Spinal cord (tissue), 10 donors: ENCODE results near the gene SMARCAD1. TPM values are rescaled to one million over a fixed set of nuclear protein-coding genes. Genes with fewer than 3 reads are reported as not detected.

Experiments used
- DNase-seq, 6 donors: peaks; one replicate each; pipeline versions ENCODE4 v3.0.0 to v3.0.0-alpha.2; 2013 to 2015; ENCODE audit warnings: low spot score in 6 of 6, low read depth in 4 of 6
- H3K27ac ChIP-seq: one replicate; pipeline ENCODE4 v1.5.1; 2013; ENCODE audit warnings: low read depth, low read length, control low read depth
- H3K27me3 ChIP-seq: one replicate; pipeline ENCODE4 v1.6.1; 2013; ENCODE audit warnings: low read length; ENCODE audit not compliant: control insufficient read depth, insufficient read depth
- H3K36me3 ChIP-seq: one replicate; pipeline ENCODE4 v1.6.1; 2013; ENCODE audit warnings: low read length; ENCODE audit not compliant: control insufficient read depth, insufficient read depth
- H3K4me1 ChIP-seq: one replicate; pipeline ENCODE4 v1.6.1; 2013; ENCODE audit warnings: low read length; ENCODE audit not compliant: control insufficient read depth, insufficient read depth
- H3K4me3 ChIP-seq: one replicate; pipeline ENCODE4 v1.5.1; 2013; ENCODE audit warnings: low read depth, low read length, control low read depth
- H3K9me3 ChIP-seq: one replicate; pipeline ENCODE4 v1.6.1; 2013; ENCODE audit warnings: low read length; ENCODE audit not compliant: control insufficient read depth, insufficient read depth
- WGBS: methylation state at CpG from one replicate; pipeline ENCODE4 v1.1.5; 2013; ENCODE audit warnings: missing lambda C conversion rate; ENCODE audit not compliant: insufficient coverage; 5-methylcytosine and 5-hydroxymethylcytosine counted together
- long read RNA-seq, 4 donors: transcript quantifications; one replicate each; lab custom pipeline, GENCODE V29; 2026
- polyA plus RNA-seq, 2 donors: library from polyadenylated mRNA; unstranded; fragments of 120-200 nt; gene quantifications; one replicate each; pipeline ENCODE4 v1.2.1, GENCODE V29; 2013; ENCODE audit not compliant: insufficient read length in 2 of 2
- total RNA-seq, 2 donors: library from RNA; depleted of rRNA in 1 of 2; stranded (reverse); fragments of 120-200 nt in 1 of 2; fragments of >200 nt in 1 of 2; gene quantifications; one replicate each; pipeline versions ENCODE4 v1.2.3 to v1.2.4, GENCODE V29; 2013 to 2014
- donor health status: healthy.

Gene SMARCAD1, protein sequence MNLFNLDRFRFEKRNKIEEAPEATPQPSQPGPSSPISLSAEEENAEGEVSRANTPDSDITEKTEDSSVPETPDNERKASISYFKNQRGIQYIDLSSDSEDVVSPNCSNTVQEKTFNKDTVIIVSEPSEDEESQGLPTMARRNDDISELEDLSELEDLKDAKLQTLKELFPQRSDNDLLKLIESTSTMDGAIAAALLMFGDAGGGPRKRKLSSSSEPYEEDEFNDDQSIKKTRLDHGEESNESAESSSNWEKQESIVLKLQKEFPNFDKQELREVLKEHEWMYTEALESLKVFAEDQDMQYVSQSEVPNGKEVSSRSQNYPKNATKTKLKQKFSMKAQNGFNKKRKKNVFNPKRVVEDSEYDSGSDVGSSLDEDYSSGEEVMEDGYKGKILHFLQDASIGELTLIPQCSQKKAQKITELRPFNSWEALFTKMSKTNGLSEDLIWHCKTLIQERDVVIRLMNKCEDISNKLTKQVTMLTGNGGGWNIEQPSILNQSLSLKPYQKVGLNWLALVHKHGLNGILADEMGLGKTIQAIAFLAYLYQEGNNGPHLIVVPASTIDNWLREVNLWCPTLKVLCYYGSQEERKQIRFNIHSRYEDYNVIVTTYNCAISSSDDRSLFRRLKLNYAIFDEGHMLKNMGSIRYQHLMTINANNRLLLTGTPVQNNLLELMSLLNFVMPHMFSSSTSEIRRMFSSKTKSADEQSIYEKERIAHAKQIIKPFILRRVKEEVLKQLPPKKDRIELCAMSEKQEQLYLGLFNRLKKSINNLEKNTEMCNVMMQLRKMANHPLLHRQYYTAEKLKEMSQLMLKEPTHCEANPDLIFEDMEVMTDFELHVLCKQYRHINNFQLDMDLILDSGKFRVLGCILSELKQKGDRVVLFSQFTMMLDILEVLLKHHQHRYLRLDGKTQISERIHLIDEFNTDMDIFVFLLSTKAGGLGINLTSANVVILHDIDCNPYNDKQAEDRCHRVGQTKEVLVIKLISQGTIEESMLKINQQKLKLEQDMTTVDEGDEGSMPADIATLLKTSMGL
- 10 to 100 TPM; 50.5 to 73.4 TPM for total RNA-seq
- polyA plus RNA-seq, result 10 to 100 TPM; 36.5 to 47.0 TPM
- long read RNA-seq, donor 1, full-length matches to known transcripts, result 1 of 1 reads
- long read RNA-seq, donor 1, partial matches to known transcripts, result 0 of 1 reads
- long read RNA-seq, donor 1, other reads (novel, unspliced or antisense), result 0 of 1 reads
- long read RNA-seq, donor 2, result 0 reads
- long read RNA-seq, donor 3, result 0 reads
- long read RNA-seq, donor 4, partial matches to known transcripts, result 46 of 46 reads
- long read RNA-seq, donor 4, other reads (novel, unspliced or antisense), result 0 of 46 reads

GRCh38 chr4:94207469-94208224, at the start of gene SMARCAD1:
Gene SMARCAD1, plus strand, starts transcription at chr4:94207865. Its CDS starts 530 bp downstream, at chr4:94208395.
- WGBS, result 0% methylated on average over 46 of the region's 57 CpGs
- peaks cover 12% of the 10 kb centered on the region for H3K36me3 ChIP-seq
- H3K4me1 ChIP-seq, result no peaks in the 10 kb centered on the region
- peak; percentile 96 to 99 (median 98) for DNase-seq
- H3K27ac ChIP-seq, result peak within 1 kb of the TSS; percentile 95
- no peaks in the 10 kb centered on the region for H3K27me3 ChIP-seq
- no peaks in the 10 kb centered on the region for H3K9me3 ChIP-seq
- H3K4me3 ChIP-seq, result peak within 1 kb of the TSS; percentile 99

DNA sequence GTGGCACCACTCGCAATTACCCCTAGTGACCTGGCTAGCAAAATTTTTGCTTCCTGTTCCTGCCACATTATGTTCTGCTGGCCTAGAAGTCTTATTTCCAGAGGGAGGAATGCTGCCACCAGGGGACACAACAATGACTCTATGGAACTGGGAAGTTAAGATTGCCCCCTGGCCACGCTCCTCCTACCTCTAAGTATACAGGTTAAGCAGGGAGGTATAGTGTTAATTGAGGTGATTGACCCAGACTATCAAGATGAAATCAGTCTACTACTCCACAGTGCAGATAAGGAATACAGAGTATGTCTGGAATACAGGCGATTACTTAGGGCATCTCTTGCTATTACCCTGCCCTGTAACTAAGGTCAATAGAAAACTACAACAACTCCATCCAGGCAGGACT, 48.8 kb upstream of the SMARCAD1 start:
- H3K9me3 ChIP-seq, result no peaks in the 10 kb centered on the region
- H3K27ac ChIP-seq, result no peak overlapping the region
- no peaks in the 10 kb centered on the region for H3K36me3 ChIP-seq
- DNase-seq, result no peak
- H3K4me3 ChIP-seq, result no peak overlapping the region
- H3K27me3 ChIP-seq, result no peaks in the 10 kb centered on the region
- no peaks in the 10 kb centered on the region for H3K4me1 ChIP-seq
- 86% methylated on average over 1 of the region's 3 CpGs for WGBS

DNA sequence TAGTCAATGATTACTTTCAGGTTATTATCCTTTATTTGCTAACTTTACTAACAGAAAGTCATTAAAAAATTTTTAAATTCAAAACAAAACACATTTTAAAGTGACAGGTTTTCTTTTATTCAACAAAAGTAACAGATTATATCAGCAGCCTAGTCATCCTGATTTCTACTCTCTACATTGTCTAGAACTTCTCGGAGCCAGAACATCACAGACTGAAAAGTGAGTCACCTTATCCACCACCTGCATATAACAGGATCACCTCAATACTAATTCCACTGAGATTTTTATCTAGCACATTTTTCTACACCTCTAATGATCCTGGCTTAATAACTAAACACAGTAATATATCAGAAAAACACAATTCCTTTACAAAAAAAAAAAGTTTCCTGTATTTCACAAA, 47.9 kb upstream of the SMARCAD1 start:
- Histone ChIP-seq H3K4me3 (no peak overlapping the region), H3K27ac (no peak overlapping the region), H3K9me3 (no peaks in the 10 kb centered on the region), H3K27me3 (no peaks in the 10 kb centered on the region), H3K36me3 (no peaks in the 10 kb centered on the region), H3K4me1 (no peaks in the 10 kb centered on the region)
- WGBS, result 100% methylated on average over 1 of the region's 1 CpG
- DNase-seq, result no peak

DNA sequence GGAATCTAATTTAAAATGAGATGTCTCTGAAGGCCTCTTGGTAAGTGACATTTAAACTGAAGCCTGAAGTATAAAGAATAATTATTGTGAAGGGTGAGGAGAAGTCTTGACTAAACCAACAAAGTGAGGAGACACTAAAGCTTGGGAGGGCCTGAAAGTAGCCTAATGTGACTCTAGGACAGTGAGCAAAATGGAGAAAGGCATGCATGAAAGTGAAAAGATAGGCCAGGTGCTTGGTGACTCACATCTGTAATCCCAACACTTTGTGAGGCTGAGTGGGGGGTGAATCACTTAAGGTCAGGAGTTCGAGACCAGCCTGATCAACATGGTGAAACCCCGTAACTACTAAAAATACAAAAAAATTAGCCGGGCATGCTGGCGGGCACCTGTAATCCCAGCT, 46.9 kb upstream of the SMARCAD1 start:
- 100% methylated on average over 2 of the region's 4 CpGs for WGBS
- no peak overlapping the region for H3K4me3 ChIP-seq
- no peaks in the 10 kb centered on the region for H3K27me3 ChIP-seq
- H3K36me3 ChIP-seq, result no peaks in the 10 kb centered on the region
- no peaks in the 10 kb centered on the region for H3K9me3 ChIP-seq
- no peaks in the 10 kb centered on the region for H3K4me1 ChIP-seq
- no peak overlapping the region for H3K27ac ChIP-seq
- DNase-seq, result no peak

GRCh38 chr4:94165256-94165655, 42.4 kb upstream of the SMARCAD1 start:
- no peak for DNase-seq
- 80% methylated on average over 2 of the region's 3 CpGs for WGBS
- Histone ChIP-seq H3K27me3 (no peaks in the 10 kb centered on the region), H3K36me3 (no peaks in the 10 kb centered on the region), H3K4me3 (no peak overlapping the region), H3K27ac (no peak overlapping the region), H3K4me1 (no peaks in the 10 kb centered on the region), H3K9me3 (no peaks in the 10 kb centered on the region)

DNA sequence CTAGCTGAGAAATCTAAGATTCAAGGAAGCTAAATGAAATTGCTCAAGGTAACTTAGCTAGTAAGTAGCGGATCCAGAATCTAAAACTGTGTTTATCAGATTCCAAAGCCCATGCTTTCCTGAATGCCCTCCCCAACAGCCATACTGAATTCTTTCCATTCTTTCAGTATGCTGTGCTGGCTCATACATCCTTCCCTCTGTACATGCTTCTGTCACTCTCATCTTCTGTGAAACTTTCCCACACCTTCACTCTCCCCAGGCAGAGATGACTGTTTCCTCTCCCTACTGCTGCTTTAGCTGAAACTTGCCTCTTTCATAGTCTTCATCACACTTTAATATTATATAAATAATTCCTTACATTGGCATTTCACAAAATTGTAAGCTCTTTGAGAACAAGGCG, 39.3 kb upstream of the SMARCAD1 start:
- H3K4me3 ChIP-seq, result no peak overlapping the region
- no peaks in the 10 kb centered on the region for H3K36me3 ChIP-seq
- H3K27ac ChIP-seq, result no peak overlapping the region
- H3K9me3 ChIP-seq, result no peaks in the 10 kb centered on the region
- no peaks in the 10 kb centered on the region for H3K27me3 ChIP-seq
- H3K4me1 ChIP-seq, result no peaks in the 10 kb centered on the region
- no peak for DNase-seq
- WGBS, result 90% methylated on average over 2 of the region's 2 CpGs

DNA sequence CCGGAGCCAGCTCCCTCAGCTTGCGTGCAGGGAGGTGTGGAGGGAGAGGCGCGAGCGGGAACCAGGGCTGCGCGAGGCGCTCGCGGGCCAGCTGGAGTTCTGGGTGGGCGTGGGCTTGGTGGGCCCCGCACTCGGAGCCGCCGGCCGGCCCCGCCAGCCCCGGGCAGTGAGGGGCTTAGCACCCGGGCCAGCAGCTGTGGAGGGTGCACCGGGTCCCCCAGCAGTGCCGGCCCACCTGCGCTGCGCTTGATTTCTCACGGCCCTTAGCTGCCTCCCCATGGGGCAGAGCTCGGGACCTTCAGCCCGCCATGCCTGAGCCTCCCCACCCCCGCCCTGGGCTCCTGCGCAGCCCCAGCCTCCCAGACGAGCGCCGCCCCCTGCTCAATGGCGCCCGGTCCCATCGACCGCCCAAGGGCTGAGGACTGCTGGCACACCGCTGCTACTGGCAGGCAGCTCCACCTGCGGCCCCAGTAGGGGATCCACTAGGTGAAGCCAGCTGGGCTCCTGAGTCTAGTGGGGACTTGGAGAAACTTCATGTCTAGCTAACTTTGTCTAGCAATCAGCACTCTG, 37.8 kb upstream of the SMARCAD1 start:
- WGBS, result 97% methylated on average over 35 of the region's 37 CpGs
- no peak overlapping the region for H3K27ac ChIP-seq
- H3K9me3 ChIP-seq, result no peaks in the 10 kb centered on the region
- DNase-seq, result no peak
- H3K36me3 ChIP-seq, result no peaks in the 10 kb centered on the region
- no peaks in the 10 kb centered on the region for H3K4me1 ChIP-seq
- no peak overlapping the region for H3K4me3 ChIP-seq
- H3K27me3 ChIP-seq, result no peaks in the 10 kb centered on the region

GRCh38 chr4:94171616-94172015, 36.0 kb upstream of the SMARCAD1 start:
- Histone ChIP-seq H3K9me3 (no peaks in the 10 kb centered on the region), H3K36me3 (no peaks in the 10 kb centered on the region), H3K4me1 (no peaks in the 10 kb centered on the region), H3K4me3 (no peak overlapping the region), H3K27ac (no peak overlapping the region), H3K27me3 (no peaks in the 10 kb centered on the region)
- 83% methylated on average over 1 of the region's 4 CpGs for WGBS
- no peak for DNase-seq
